ENCODE measurements around the gene RPRM.
"Not testable (repeated sequence)": the region's sequence is repeated elsewhere in the genome, so short reads cannot be mapped to it uniquely, and the experiment has no call there.

RPRM gene

DNA sequence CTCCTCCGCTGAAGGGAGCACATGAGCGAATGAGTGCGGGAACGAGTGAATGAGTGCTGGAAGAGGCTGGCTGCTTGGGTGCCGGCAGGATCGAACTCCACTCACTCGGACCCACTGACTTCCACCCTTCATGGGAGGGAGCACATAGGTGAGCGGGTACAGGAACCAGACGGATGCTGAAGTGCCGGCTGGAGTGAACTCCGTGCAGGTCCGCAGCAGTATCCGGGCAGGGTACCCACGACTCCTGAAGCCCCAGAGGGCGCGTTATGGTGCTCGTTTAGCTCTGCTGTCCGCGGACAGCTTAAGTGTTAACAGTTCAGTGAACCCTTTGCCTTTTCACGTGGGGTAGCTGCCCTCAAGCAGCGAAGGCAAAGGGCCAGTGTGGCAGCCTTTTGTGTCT, 23.2 kb downstream of the RPRM start:
- DNase-seq = no peak

- no peak for DNase-seq
Measured at GRCh38 chr2:153451611-153452010, 27.0 kb downstream of the RPRM start.

DNA sequence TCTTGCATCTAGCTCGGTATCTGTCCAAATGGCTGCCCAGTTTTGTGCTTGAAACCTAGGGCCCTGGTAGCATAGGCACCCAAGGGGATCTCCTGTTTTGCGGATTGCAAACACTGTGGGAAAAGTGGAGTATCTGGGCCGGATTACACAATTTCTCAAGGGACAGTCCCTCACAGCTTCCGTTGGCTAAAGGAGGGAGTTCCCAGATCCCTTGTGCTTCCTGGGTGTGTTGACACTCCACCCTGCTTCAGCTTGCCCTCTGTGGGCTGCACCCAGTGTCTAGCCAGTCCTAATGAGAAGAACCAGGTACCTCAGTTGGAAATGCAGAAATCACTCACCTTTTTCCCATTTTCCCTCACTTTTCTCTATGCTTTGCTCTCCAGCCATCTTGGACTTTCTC, 35.5 kb downstream of the RPRM start:
- DNase-seq = no peak

DNA sequence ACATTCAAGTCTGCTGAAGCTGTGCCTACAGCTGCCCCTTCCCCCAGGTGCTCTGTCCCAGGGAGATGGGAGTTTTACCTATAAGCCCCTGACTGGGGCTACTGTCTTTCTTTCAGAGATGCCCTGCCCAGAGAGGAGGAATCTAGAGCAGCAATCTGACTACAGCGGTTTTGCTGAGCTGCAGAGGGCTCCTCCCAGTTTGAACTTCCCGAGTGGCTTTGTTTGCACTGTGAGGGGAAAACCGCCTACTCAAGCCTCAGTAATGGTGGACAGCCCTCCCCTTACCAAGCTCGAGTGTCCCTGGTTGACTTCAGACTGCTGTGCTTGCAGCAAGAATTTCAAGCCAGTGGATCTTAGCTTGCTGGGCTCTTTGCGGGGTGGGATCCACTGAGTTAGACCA, 35.9 kb downstream of the RPRM start:
- DNase-seq = not testable (repeated sequence)

DNA sequence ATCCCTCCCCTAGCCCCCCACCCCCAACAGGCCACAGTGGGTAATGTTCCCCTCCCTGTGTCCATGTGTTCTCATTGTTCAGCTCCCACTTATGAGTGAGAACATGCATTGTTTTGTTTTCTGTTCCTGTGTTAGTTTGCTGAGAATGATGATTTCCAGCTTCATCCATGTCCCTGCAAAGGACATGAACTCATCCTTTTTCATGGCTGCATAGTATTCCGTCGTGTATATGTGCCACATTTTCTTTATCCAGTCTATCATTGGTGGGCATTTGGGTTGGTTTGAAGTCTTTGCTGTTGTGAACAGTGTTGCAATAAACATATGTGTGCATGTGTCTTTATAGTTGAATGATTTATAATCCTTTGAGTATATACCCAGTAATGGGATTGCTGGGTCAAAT, 38.5 kb downstream of the RPRM start:
- DNase-seq = not testable (repeated sequence)

- DNase-seq = no peak
Measured at GRCh38 chr2:153433403-153433802, 45.2 kb downstream of the RPRM start.

DNA sequence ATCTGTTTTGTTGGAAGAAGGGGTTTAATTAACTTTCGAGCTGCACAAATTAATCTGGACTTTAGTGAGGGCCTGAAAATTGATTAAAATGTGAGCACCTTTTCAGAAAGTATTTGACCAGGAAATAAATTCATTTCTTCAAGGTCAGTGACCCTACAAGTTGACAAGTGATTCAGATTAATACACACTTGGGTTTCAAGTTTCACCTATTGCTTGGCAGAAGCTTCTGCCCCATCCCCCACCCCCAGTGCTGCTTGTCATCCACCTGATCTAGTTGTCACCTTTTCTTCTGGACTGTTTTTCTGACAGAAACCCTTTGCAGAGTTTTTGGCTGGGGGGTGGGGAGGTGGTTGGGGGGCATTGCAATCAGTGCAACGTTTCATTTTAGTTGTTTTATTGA, 46.2 kb downstream of the RPRM start:
- DNase-seq = no peak

DNA sequence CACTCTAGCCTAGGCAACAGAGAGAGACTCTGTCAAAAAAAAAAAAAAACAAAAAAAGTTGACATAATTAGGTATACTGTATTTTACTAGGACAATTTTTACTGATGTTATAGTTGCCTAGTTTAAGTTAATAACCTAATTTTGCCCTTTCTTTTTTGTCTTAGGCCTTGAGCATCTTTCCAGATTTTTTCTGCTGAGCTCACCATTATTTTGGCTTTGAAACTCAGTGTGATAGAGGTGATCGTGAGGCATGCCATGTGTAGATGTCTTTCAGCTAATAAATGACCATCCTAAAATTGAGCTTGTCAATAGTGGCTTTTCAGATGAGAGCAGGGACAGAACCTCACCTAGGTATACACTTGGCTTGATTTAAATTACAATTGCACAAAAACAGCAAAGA, 47.4 kb downstream of the RPRM start:
- DNase-seq = no peak

Measured in kidney glomerular epithelial cell (primary cell).